DMS153 treated with DMSO at 0.1 percent for 48 hours (cell line): Measurements from ENCODE around the gene NACC2.

Experiments used
- DNase-seq: peaks from one replicate; lab custom pipeline; 2025; ENCODE audit not compliant: unreplicated experiment; lab: John Stamatoyannopoulos, UW

The NACC2 gene

DNA sequence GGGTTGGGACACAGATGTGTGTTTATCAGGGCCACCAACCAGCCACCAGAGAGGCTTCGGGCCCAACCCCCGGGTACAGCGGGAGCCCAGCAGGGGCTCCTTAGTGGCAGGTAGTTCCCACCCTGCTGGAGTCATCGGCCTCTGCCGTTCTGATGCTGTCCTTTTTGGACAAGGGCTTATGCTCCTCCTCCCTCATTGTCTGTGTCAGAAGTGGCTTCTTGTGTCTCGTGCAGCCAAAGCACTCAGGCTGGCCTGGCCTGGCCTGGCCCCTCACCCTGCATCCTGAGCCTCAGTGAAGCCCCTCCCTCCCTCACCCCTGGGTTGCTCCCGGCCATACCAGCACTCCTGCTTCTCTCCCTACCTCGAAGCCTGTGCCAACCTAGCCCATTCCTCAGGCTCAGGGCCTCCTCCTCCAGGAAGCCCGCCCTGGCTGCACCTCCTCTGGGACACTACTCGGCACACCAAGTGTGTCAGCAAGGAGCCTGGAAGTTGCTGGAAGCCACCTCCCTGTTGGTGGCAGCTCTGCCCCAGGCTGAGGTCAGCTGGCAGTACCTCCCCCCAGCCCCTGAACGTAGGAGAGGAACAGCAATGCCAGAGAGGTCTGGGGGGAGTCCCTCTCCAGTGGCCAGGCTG lies 129.8 kb downstream of the NACC2 start:
- DNase-seq: no peak

DNA sequence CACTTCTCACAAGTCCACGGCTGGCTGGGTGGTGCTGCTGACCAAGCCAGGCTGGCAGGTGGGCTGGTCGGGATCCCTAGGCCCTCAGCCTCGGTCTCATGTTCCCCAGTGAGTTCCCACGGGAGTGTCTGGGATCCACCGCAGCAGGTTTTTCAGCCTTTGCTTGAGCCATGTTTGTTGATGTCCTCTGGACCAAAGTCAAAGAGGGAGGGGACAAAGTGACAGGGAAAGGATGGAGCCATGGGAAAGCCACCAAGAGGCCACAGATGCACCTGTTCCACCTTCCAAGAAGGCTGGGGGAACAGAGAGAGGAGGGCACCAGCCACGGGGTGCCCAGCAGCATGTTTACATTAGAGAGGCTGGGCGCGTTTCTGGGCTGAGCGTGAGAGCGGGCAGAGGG lies 131.2 kb downstream of the NACC2 start:
- DNase-seq: no peak

DNA sequence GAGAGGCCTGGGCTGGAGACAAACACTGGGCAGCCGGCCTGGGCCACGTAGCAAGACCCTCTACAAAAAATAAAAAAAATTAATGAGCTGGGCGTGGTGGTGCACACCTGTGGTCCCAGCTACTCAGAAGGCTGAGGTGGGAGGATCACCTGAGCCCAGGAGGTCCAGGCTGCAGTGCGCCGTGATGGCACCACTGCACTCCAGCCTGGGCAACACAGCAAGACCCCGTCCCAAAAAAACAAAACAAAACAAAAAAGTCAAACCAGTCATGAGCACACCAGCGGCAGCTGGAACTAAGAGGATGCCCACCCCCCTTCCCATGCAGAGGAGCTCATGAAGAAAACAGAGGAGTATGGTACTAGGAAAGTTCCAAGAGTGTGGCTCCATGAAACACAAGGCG lies 131.8 kb downstream of the NACC2 start:
- DNase-seq: no peak

DNA sequence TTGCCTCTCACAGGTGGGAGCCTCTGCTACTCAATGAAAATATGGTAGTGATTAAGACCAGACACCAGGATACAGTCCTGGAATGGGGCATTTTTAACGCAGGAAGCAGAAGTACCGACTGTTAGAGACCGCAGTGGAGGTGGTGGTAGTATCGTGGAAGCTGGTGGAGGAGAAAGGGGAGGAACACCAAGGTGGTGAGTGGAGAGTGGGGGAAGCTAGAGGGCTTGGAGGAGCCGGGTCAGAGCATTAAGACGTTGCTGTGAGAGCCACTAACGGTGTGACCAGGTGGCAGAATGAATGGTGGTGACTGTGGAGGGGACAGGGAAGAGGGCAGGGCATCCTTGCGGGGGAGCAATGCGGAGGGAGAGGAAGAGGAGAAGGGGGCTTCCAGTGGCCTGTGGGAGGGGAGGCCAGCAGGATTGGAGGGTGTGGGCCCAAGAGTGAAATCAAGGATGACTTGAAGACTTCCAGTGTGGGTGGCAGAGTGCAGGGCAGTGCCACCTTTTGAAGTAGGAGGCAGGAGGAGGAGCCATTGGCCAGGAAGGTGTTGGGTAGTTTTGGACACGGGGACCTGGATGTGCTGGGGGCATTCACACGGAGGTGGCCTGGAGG lies 132.3 kb downstream of the NACC2 start:
- DNase-seq: no peak

DNA sequence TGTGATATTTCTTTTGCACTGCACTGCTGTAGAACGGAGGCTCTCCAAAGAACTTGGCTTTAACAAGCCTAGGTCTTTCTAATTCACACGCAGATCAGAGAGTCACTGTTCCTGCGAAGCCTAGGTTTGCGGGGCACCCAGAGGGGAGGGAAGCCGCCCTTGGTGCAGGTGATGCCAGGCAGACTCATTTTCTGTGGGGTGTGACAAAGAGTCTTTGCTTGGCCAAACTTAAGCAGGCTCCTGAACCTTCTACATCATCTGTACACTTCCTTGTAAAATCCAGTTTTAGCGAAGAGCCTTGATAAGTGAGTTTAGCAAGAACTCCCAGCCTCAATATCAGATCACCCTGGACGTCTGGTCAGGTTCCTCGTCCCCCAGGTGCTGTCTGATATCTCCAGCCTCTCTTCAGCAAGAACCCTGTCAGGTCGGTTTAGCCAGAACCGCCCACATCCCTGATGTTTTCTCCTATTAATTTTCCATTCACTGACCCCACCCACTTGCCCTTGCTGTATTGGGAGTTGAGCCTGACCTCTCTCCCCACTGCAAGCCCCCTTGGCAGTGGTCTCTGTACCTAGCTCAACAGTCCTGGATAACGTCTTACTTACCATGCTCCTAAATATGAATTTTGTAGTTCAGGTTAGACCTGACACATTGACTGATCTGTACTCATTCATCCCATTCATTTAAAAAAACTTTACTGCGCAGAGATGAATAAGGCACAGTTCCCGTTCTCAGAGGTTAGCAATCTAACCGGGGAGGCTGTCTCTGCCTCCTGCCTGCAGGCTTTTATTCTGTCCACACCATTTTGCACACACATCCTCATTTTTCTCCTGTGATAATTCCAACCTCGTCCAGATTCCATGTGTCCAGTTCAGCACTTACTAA lies 133.0 kb downstream of the NACC2 start:
- DNase-seq: no peak

DNA sequence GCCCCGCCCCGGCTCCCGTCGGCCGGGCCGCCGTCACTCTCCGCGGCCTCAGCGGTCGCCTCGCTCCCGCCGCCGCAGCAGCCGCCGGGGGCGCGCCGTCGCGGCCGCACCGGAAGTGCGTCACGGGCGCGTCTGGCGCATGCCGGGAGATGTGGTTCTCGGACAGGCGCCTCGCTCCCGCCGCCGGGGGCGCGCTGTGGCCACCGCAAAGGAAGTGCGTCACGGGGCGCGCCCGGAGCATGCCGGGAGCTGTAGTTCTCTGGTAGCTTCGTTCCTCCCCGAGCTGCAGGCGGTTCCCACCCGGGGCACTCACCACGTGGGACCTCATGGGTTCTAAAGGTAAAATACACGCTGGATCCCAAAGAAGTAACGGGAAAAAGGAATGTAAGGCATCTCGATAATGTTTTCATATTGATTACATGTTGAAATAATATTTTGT lies 133.8 kb downstream of the NACC2 start, which contains the start of gene UBAC1:
Gene UBAC1 (minus strand): TSS at position 97 of the 439 bp plus-strand sequence. CDS start 211 bp downstream, outside the sequence.
- peak; percentile 85 for DNase-seq

DNA sequence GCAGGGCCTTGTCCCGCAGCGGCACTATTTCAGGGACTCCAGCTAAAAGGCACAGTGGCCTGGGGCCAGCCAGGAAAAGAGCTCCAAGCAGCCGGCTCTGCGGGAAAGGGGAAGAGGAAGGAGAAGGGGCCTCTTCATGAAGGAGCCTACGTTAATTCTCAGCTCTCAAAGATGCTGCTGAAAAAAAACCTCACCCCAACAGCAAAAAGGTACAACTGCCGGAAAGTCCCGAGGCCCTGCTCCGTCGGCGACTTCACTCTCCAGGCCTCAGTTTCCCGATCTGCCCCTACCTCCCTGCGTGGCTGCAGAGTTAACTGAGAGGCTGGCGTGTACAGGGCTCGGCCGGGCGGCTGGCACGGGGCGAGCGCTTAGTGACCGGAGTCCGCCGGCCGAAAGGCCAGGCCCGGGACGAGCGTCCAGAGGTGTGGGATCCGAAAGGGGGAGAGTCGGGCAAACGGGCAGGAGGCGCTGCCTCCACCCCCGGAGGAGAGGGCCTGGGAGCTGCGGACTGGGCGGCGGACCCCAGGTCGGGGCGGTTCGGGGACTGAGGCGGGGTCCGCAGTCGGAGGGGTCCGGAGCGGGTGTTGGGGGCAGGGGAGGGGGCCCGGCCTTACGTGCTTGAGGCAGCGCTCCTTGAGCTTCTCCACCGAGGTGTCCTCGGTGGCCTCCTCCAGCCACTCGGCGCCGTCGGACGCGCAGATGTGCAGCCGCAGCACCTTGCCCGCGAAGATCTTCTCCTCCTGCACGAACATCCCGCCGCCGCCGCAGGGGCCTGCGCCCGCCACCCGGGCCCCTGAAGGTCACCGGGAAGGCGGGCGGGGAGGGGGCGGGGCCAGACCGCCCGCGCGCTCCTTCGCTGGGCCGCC lies 134.4 kb downstream of the NACC2 start:
- DNase-seq: no peak

DNA sequence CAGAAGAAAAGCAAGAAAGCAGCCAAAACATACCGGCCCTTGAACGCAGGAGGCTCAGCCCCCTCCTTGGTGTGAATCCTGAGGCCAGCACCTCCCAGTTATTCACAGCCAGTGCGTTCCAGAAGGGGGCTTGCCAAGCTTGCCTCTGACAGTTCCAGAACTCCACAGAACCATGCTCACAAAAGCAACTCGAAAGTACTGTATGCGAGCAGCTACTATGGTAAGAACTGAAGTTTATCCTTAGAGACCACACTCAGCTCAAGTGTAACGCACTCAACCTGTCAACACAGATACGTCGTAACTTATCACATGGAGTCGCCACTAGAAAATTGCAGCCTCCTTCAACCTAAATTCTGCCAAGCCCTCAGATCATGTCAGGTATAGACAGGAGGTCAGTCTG lies 135.3 kb downstream of the NACC2 start:
- no peak for DNase-seq

DNA sequence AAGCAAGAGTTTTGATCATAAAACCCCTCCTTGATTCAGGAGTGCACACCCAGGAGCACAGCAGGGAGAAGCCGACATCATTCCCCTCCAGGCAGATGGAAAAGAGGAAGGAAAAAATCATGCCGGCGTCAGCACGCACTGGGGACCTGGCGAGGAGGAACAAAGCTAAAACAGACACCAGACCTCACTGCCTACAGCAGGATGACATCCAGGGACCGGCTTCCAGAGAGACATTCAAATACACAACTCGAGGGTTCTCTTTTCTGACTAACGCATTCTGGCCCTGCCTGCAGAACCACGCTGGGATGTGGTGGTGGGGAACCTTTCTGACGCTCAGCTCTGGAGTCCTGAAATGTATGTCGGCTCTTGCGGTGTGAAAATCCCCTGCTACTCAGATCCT lies 136.6 kb downstream of the NACC2 start:
- no peak for DNase-seq

DNA sequence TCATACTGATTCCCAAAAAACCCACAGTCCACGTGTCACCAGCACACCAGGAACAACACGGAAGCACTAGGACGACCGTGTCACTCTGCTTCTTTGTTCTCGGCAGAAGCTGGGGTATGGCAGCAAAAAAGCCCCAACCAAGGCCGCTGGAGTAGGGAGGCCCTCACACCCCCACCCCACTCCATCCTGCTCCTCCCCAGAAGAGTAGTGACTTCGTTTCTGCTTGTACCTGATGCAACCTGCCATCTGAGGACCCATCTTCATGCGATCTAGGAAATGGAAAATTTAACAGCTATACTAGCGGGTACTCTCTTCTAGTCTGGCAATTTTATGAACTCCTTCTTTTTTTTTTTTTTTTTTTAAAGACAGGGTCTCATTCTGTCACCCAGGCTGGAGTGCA lies 137.7 kb downstream of the NACC2 start:
- DNase-seq: no peak

DNA sequence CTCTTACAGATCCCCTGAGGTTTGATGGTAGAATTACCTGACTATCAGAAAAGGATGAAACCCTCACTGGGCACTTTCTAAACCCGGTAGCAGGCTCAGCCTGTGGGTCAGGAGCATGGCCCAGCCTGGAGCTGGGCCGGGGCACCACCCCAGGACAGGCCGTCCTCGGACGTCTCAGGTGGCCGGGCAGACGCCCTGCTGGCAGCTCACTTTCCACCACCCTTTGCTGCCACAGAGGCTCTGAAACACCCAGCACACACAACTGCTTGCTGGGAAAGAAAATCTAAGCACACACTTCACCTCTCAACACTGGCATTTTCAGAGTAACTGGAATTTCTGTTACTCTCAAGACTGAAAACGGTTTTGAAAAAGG lies 138.3 kb downstream of the NACC2 start:
- no peak for DNase-seq
